ENCODE results near the gene RBL2. TPM values are rescaled to one million over a fixed set of nuclear protein-coding genes. Genes with fewer than 3 reads are reported as not detected.

The RBL2 gene
- total RNA-seq, 2 experiments from 2014 or later, result 186 to 188 TPM

GRCh38 chr16:53430363-53430762, 3.9 kb upstream of the RBL2 start:
- H3K36me3 Mint-ChIP-seq (ENCODE audit: low read depth), result peaks cover 3% of the 10 kb centered on the region
- peaks cover 10% of the 10 kb centered on the region for H3K4me1 Mint-ChIP-seq
- H3K4me3 Mint-ChIP-seq, result no peak overlapping the region
- DNase-seq, result no peak
- ChIA-PET CTCF (no interaction called here), POLR2A (no interaction called here)
- H3K9me3 Mint-ChIP-seq, result peaks cover 15% of the 10 kb centered on the region
- H3K27me3 Mint-ChIP-seq, result peaks cover 4% of the 10 kb centered on the region
- H3K27ac Mint-ChIP-seq, result no peak overlapping the region

- no peak for DNase-seq
- Mint-ChIP-seq H3K27ac (peak overlapping the region; percentile 91), H3K4me1 (peaks cover 35% of the 10 kb centered on the region), H3K9me3 (peaks cover 7% of the 10 kb centered on the region), H3K36me3 (ENCODE audit: low read depth) (peaks cover 28% of the 10 kb centered on the region), H3K27me3 (peaks cover 4% of the 10 kb centered on the region), H3K4me3 (peak overlapping the region; percentile 74)
- ChIA-PET CTCF (interaction anchor here (0.8 to 4.1 kb wide), 4 partner anchors 24 to 379 kb away, joined by 3 to 21 read pairs (median 10); partner anchors contain the start of genes AKTIP and CHD9), POLR2A (interaction anchor here (0.6 to 9.8 kb wide), 16 partner anchors 15 to 378 kb away, joined by 3 to 282 read pairs (median 4); partner anchors contain the start of genes AKTIP, FTO and RPGRIP1L)
Observed at GRCh38 chr16:53433509-53433908, 762 bp upstream of the RBL2 start.

- ChIA-PET CTCF (interaction anchor here (0.8 to 4.1 kb wide), 4 partner anchors 23 to 379 kb away, joined by 3 to 21 read pairs (median 10); partner anchors contain the start of genes AKTIP and CHD9), POLR2A (interaction anchor here (0.6 to 9.8 kb wide), 17 partner anchors 14 to 378 kb away, joined by 3 to 282 read pairs (median 4); partner anchors contain the start of genes AKTIP, FTO and RPGRIP1L)
- peak overlapping the region; percentile 91 for H3K27ac Mint-ChIP-seq
- peaks cover 36% of the 10 kb centered on the region for H3K4me1 Mint-ChIP-seq
- peak overlapping the region; percentile 74 for H3K4me3 Mint-ChIP-seq
- DNase-seq, result no peak
- peaks cover 29% of the 10 kb centered on the region for H3K36me3 Mint-ChIP-seq (ENCODE audit: low read depth)
- H3K9me3 Mint-ChIP-seq, result peaks cover 4% of the 10 kb centered on the region
- peaks cover 4% of the 10 kb centered on the region for H3K27me3 Mint-ChIP-seq
Observed at GRCh38 chr16:53433930-53434376, 318 bp upstream of the RBL2 start.

GRCh38 chr16:53435066-53435688, 906 bp downstream of the RBL2 start:
- Mint-ChIP-seq H3K9me3 (peaks cover 1% of the 10 kb centered on the region), H3K27ac (peak overlapping the region; percentile 91), H3K4me1 (peaks cover 41% of the 10 kb centered on the region), H3K36me3 (ENCODE audit: low read depth) (peaks cover 37% of the 10 kb centered on the region), H3K27me3 (peaks cover 2% of the 10 kb centered on the region), H3K4me3 (peak overlapping the region; percentile 97)
- CTCF ChIA-PET, result interaction anchor here (0.9 to 4.1 kb wide), 8 partner anchors 17 to 380 kb away, joined by 3 to 21 read pairs (median 5); partner anchors contain the start of genes AKTIP and CHD9
- POLR2A ChIA-PET, result interaction anchor here (0.7 to 9.8 kb wide), 18 partner anchors 13 to 380 kb away, joined by 3 to 282 read pairs (median 6); partner anchors contain the start of genes AKTIP, CHD9, FTO and RPGRIP1L
- DNase-seq, result peak; percentile 70

GRCh38 chr16:53440125-53440524, 5.9 kb downstream of the RBL2 start:
- Mint-ChIP-seq H3K4me1 (peaks cover 35% of the 10 kb centered on the region), H3K27ac (no peak overlapping the region), H3K27me3 (no peaks in the 10 kb centered on the region), H3K9me3 (peaks cover 2% of the 10 kb centered on the region), H3K36me3 (ENCODE audit: low read depth) (peaks cover 82% of the 10 kb centered on the region), H3K4me3 (no peak overlapping the region)
- POLR2A ChIA-PET, result interaction anchor here (1.0 to 9.8 kb wide), 4 partner anchors 17 to 62 kb away, joined by 3 to 282 read pairs (median 4); no protein-coding TSS in a partner anchor
- CTCF ChIA-PET, result interaction anchor here (0.6 to 1.2 kb wide), 2 partner anchors 269 to 385 kb away, joined by 5 read pairs; partner anchors contain the start of gene CHD9
- no peak for DNase-seq

GRCh38 chr16:53445534-53445933, 11.3 kb downstream of the RBL2 start:
- H3K9me3 Mint-ChIP-seq, result peaks cover 2% of the 10 kb centered on the region
- peak overlapping the region; percentile 75 for H3K27ac Mint-ChIP-seq
- ChIA-PET CTCF (interaction anchor here (1.4 to 3.7 kb wide), 3 partner anchors 9 to 104 kb away, joined by 3 to 16 read pairs (median 14); no protein-coding TSS in a partner anchor), POLR2A (interaction anchor here (0.5 to 9.7 kb wide), 7 partner anchors 8 to 58 kb away, joined by 3 to 116 read pairs (median 6); partner anchors contain the start of genes AKTIP and RBL2)
- peaks cover 36% of the 10 kb centered on the region for H3K4me1 Mint-ChIP-seq
- H3K27me3 Mint-ChIP-seq, result no peaks in the 10 kb centered on the region
- no peak for DNase-seq
- peak overlapping the region; percentile 71 for H3K4me3 Mint-ChIP-seq
- peaks cover 89% of the 10 kb centered on the region for H3K36me3 Mint-ChIP-seq (ENCODE audit: low read depth)

GRCh38 chr16:53446090-53446489, 11.8 kb downstream of the RBL2 start:
- POLR2A ChIA-PET, result interaction anchor here (0.8 to 9.7 kb wide), 8 partner anchors 8 to 57 kb away, joined by 3 to 116 read pairs (median 6); partner anchors contain the start of genes AKTIP and RBL2
- Mint-ChIP-seq H3K36me3 (ENCODE audit: low read depth) (peaks cover 88% of the 10 kb centered on the region), H3K4me1 (peaks cover 38% of the 10 kb centered on the region), H3K4me3 (peak overlapping the region; percentile 71), H3K27ac (peak overlapping the region; percentile 75), H3K9me3 (peaks cover 2% of the 10 kb centered on the region), H3K27me3 (no peaks in the 10 kb centered on the region)
- no peak for DNase-seq
- CTCF ChIA-PET, result interaction anchor here (0.6 to 3.7 kb wide), 6 partner anchors 7 to 104 kb away, joined by 3 to 16 read pairs (median 4); no protein-coding TSS in a partner anchor

- peak overlapping the region; percentile 50 for H3K4me3 Mint-ChIP-seq
Observed at GRCh38 chr16:53449816-53450517, 15.7 kb downstream of the RBL2 start.

GRCh38 chr16:53453928-53454327, 19.7 kb downstream of the RBL2 start:
- Mint-ChIP-seq H3K27ac (peak overlapping the region; percentile 93), H3K36me3 (ENCODE audit: low read depth) (peaks cover 85% of the 10 kb centered on the region), H3K9me3 (no peaks in the 10 kb centered on the region), H3K4me3 (peak overlapping the region; percentile 34), H3K4me1 (peaks cover 77% of the 10 kb centered on the region), H3K27me3 (no peaks in the 10 kb centered on the region)
- ChIA-PET CTCF (interaction anchor here (0.7 to 1.5 kb wide), 3 partner anchors 16 to 50 kb away, joined by 3 to 5 read pairs (median 3); no protein-coding TSS in a partner anchor), POLR2A (interaction anchor here (0.9 to 7.3 kb wide), 5 partner anchors 9 to 65 kb away, joined by 4 to 282 read pairs (median 21); partner anchors contain the start of genes AKTIP and RBL2)
- peak; percentile 35 for DNase-seq

More at GRCh38 chr16:53449816-53450517, 15.7 kb downstream of the RBL2 start:
- ChIA-PET POLR2A (interaction anchor here (1.1 to 9.7 kb wide), 5 partner anchors 9 to 69 kb away, joined by 3 to 116 read pairs (median 4); partner anchors contain the start of gene RBL2), CTCF (interaction anchor here (1.1 to 2.1 kb wide), 3 partner anchors 8 to 44 kb away, joined by 3 to 8 read pairs (median 4); no protein-coding TSS in a partner anchor)
- Mint-ChIP-seq H3K9me3 (no peaks in the 10 kb centered on the region), H3K27me3 (no peaks in the 10 kb centered on the region), H3K27ac (peak overlapping the region; percentile 66), H3K4me1 (peaks cover 64% of the 10 kb centered on the region), H3K36me3 (ENCODE audit: low read depth) (peaks cover 83% of the 10 kb centered on the region)
- no peak for DNase-seq

GRCh38 chr16:53456625-53457024, 22.4 kb downstream of the RBL2 start:
- ChIA-PET CTCF (interaction anchor here (0.6 to 3.9 kb wide), 7 partner anchors 10 to 176 kb away, joined by 3 to 21 read pairs (median 5); partner anchors contain the start of genes AKTIP and RBL2), POLR2A (interaction anchor here (0.6 to 7.3 kb wide), 18 partner anchors 9 to 357 kb away, joined by 3 to 282 read pairs (median 7); partner anchors contain the start of genes AKTIP and RBL2)
- Mint-ChIP-seq H3K4me1 (peaks cover 85% of the 10 kb centered on the region), H3K4me3 (peak overlapping the region; percentile 78), H3K36me3 (ENCODE audit: low read depth) (peaks cover 92% of the 10 kb centered on the region), H3K9me3 (no peaks in the 10 kb centered on the region), H3K27me3 (no peaks in the 10 kb centered on the region), H3K27ac (peak overlapping the region; percentile 93)
- peak; percentile 47 for DNase-seq

- Mint-ChIP-seq H3K36me3 (ENCODE audit: low read depth) (peaks cover 93% of the 10 kb centered on the region), H3K4me1 (peaks cover 85% of the 10 kb centered on the region), H3K9me3 (no peaks in the 10 kb centered on the region), H3K4me3 (peak overlapping the region; percentile 78), H3K27me3 (no peaks in the 10 kb centered on the region), H3K27ac (peak overlapping the region; percentile 93)
- ChIA-PET POLR2A (interaction anchor here (0.6 to 7.3 kb wide), 19 partner anchors 8 to 358 kb away, joined by 3 to 282 read pairs (median 6); partner anchors contain the start of genes AKTIP and RBL2), CTCF (interaction anchor here (0.5 to 3.9 kb wide), 9 partner anchors 9 to 403 kb away, joined by 3 to 21 read pairs (median 5); partner anchors contain the start of genes CHD9 and RBL2)
- DNase-seq, result peak; percentile 86
Observed at GRCh38 chr16:53457670-53458069, 23.4 kb downstream of the RBL2 start.
